Breast epithelium (tissue), 4 donors: ENCODE results near the gene MFN2. TPM values are rescaled to one million over a fixed set of nuclear protein-coding genes. Genes with fewer than 3 reads are reported as not detected.

Source experiments
- DNase-seq, 2 donors: peaks; one replicate each; pipeline ENCODE4 v3.0.0-alpha.2; 2019; ENCODE audit warnings: low spot score in 2 of 2
- H3K27ac ChIP-seq, 2 donors: fragments of 200-600 bp; sonication (generic) in 1 of 2; one replicate each; pipeline ENCODE4 v1.5.1; 2016 to 2019; ENCODE audit warnings: mild to moderate bottlenecking in 1 of 2
- H3K27me3 ChIP-seq, 2 donors: fragments of 200-600 bp; sonication (generic) in 1 of 2; one replicate each; pipeline versions ENCODE4 v1.5.1 to v1.6.0; 2017 to 2019; ENCODE audit warnings: control low read depth in 1 of 2, mild to moderate bottlenecking in 1 of 2
- H3K36me3 ChIP-seq: fragments of 200-600 bp; one replicate; pipeline ENCODE4 v1.5.1; 2019
- H3K4me1 ChIP-seq, 2 donors: fragments of 200-600 bp; sonication (generic); one replicate each; pipeline ENCODE4 v1.5.1; 2016 to 2019; ENCODE audit warnings: control low read depth in 1 of 2
- H3K4me3 ChIP-seq, 3 donors: fragments of 200-600 bp; sonication (generic); 1 replicate in 2 of 3; 2 replicates in 1 of 3; pipeline ENCODE4 v1.5.1; 2016 to 2019; ENCODE audit warnings: mild to moderate bottlenecking in 3 of 3, moderate library complexity in 2 of 3
- H3K9me3 ChIP-seq, 2 donors: fragments of 200-600 bp; sonication (generic) in 1 of 2; one replicate each; pipeline ENCODE4 v1.5.1; 2016 to 2019; ENCODE audit warnings: control low read depth in 1 of 2
- POLR2A ChIP-seq: fragments of 450-650 bp; IDR thresholded peaks from one replicate; pipeline ENCODE4 v1.6.1; 2016; ENCODE audit warnings: antibody characterized with exemption, mild to moderate bottlenecking, moderate library complexity
- POLR2AphosphoS5 ChIP-seq, 3 donors: sonication (generic); formaldehyde crosslinking; IDR thresholded peaks; one replicate each; pipeline ENCODE4 v1.6.1; 2017; ENCODE audit warnings: antibody characterized with exemption in 3 of 3
- intact Hi-C: fragments of 100-400 bp; cut with DNase I; formaldehyde crosslinking; loops from one replicate; pipeline ENCODE4 v1.15.1; 2023; ENCODE audit warnings: low total_unique reads
- total RNA-seq, 3 donors: library from RNA; depleted of rRNA; stranded (reverse); fragments of >200 nt; gene quantifications; one replicate each; pipeline ENCODE4 v1.1.0, GENCODE V29; 2016
- TF ChIP-seq, protein P1 (sequence below), 3 donors: fragments of 450-650 bp; IDR thresholded peaks; one replicate each; pipeline ENCODE4 v1.5.1; 2016 to 2017; ENCODE audit warnings: antibody characterized with exemption in 3 of 3, mild to moderate bottlenecking in 3 of 3, moderate library complexity in 3 of 3

MFN2 gene
- total RNA-seq, 3 donors from 2014 or later: 51.4 to 64.9 (median 62.1) TPM

- TF ChIP-seq, protein P1, sequence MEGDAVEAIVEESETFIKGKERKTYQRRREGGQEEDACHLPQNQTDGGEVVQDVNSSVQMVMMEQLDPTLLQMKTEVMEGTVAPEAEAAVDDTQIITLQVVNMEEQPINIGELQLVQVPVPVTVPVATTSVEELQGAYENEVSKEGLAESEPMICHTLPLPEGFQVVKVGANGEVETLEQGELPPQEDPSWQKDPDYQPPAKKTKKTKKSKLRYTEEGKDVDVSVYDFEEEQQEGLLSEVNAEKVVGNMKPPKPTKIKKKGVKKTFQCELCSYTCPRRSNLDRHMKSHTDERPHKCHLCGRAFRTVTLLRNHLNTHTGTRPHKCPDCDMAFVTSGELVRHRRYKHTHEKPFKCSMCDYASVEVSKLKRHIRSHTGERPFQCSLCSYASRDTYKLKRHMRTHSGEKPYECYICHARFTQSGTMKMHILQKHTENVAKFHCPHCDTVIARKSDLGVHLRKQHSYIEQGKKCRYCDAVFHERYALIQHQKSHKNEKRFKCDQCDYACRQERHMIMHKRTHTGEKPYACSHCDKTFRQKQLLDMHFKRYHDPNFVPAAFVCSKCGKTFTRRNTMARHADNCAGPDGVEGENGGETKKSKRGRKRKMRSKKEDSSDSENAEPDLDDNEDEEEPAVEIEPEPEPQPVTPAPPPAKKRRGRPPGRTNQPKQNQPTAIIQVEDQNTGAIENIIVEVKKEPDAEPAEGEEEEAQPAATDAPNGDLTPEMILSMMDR (IDR thresholded peaks at IDR 0.05): no peak
- TF ChIP-seq POLR2A (no peak), POLR2AphosphoS5 (IDR thresholded peaks at IDR 0.05) (no peak)
Measured at GRCh38 chr1:11977625-11978024, 2.6 kb upstream of the MFN2 start.

DNA sequence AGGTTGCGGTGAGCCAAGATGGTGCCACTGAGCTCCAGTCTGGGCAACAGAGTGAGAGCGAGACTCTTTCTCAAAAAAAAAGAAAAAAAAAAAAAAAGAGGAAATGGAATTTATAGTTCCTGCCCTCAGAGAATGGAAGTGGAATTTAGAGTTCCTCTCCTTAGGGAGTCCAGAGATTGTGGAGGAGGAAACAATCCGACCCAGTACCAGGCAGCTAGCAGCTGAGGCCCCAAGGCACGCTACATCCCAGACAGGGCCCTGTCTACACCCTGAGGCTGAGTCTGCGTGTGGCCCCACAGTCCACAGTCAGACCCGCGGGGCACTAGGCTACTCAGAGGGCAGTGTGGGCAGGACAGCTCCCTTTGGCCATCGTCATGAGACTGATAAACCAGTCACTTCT, 1.9 kb upstream of the MFN2 start:
- intact Hi-C loops: no loop called here
- H3K36me3 ChIP-seq: no peaks in the 10 kb centered on the region
- no peak overlapping the region for H3K27ac ChIP-seq
- no peak for DNase-seq
- H3K27me3 ChIP-seq: no peaks in the 10 kb centered on the region
- no peak overlapping the region for H3K4me3 ChIP-seq
- peaks cover 2 to 10% of the 10 kb centered on the region in 2 donors for H3K4me1 ChIP-seq
- TF ChIP-seq, protein P1 (IDR thresholded peaks at IDR 0.05): no peak
- TF ChIP-seq POLR2AphosphoS5 (IDR thresholded peaks at IDR 0.05): no peak
- no peak for TF ChIP-seq POLR2A
- no peaks in the 10 kb centered on the region for H3K9me3 ChIP-seq

More at GRCh38 chr1:11977625-11978024, 2.6 kb upstream of the MFN2 start:
- DNase-seq: no peak
- no peak overlapping the region for H3K4me3 ChIP-seq
- H3K4me1 ChIP-seq: peaks cover 2 to 10% of the 10 kb centered on the region in 2 donors
- intact Hi-C loops: no loop called here
- no peaks in the 10 kb centered on the region for H3K9me3 ChIP-seq
- no peak overlapping the region for H3K27ac ChIP-seq
- H3K36me3 ChIP-seq: no peaks in the 10 kb centered on the region
- H3K27me3 ChIP-seq: no peaks in the 10 kb centered on the region

- H3K4me1 ChIP-seq: peaks cover 2 to 10% of the 10 kb centered on the region in 2 donors
- H3K27me3 ChIP-seq: no peaks in the 10 kb centered on the region
- peak overlapping the region; percentile 96 to 97 (median 97) for H3K4me3 ChIP-seq
- H3K36me3 ChIP-seq: no peaks in the 10 kb centered on the region
- intact Hi-C loops: no loop called here
- no peaks in the 10 kb centered on the region for H3K9me3 ChIP-seq
- peak overlapping the region; percentile 94 to 98 for H3K27ac ChIP-seq
- TF ChIP-seq, protein P1 (IDR thresholded peaks at IDR 0.05): no peak
- TF ChIP-seq POLR2AphosphoS5 (IDR thresholded peaks at IDR 0.05) (no peak), POLR2A (no peak)
- peak in 1 of 2 donors; percentile 44 for DNase-seq
Measured at GRCh38 chr1:11979028-11979850, 1.0 kb upstream of the MFN2 start.

DNA sequence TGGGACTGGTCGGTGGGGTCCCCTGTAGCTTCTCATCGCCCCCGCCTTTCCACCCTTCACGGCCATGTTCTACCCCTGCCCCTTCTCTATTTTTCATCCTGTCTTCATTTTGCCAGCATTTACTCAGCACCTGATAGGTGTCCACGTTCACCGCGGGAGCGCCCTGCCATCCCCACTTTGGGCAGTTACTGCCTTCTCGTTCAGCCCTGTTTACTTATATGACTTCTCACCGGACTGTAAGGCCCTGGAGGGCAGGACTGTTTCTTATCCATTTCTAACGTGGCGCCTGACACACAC, 380 bp downstream of the MFN2 start:
- no peaks in the 10 kb centered on the region for H3K36me3 ChIP-seq
- peak overlapping the region; percentile 96 to 97 (median 97) for H3K4me3 ChIP-seq
- peaks cover 2 to 10% of the 10 kb centered on the region in 2 donors for H3K4me1 ChIP-seq
- H3K9me3 ChIP-seq: no peaks in the 10 kb centered on the region
- TF ChIP-seq POLR2A (no peak), POLR2AphosphoS5 (IDR thresholded peaks at IDR 0.05) (no peak)
- TF ChIP-seq, protein P1 (IDR thresholded peaks at IDR 0.05): no peak
- H3K27me3 ChIP-seq: no peaks in the 10 kb centered on the region
- no peak for DNase-seq
- peak overlapping the region; percentile 94 to 98 for H3K27ac ChIP-seq
- intact Hi-C loops: no loop called here

DNA sequence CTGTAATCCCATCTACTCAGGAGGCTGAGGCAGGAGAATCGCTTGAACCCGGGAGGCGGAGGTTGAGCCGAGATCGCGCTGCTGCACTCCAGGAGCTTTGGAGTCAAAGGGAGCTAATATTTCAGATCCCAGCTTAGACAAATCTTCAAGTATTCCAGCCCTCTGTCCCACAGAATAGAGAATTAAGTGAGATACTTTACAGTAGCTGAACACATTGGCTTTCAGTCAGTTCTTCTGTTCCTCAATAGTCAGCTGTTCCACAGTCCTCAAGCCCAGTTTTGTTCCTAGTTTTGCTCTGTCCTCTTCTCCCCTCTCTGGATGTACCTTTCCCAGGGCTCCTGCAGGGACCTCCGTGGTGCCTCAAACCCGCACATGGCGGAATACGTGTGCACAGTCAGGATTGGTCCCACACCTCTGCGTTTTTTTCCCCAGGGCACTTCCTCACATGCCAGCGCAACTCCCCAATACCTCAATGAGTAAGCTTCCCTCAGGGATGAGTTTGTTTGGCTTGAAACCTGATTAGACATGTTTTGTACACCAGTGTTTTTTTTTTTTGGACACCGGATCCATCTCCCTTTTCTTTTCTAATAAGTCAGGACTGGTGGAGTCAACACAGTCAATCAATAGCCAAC, 1.2 kb downstream of the MFN2 start:
- Histone ChIP-seq H3K4me1 (peaks cover 2 to 10% of the 10 kb centered on the region in 2 donors), H3K4me3 (peak overlapping the region in 2 of 3 donors; percentile 96 to 97)
- intact Hi-C loops: no loop called here

More for the DNA sequence above, 1.2 kb downstream of the MFN2 start:
- Histone ChIP-seq H3K27ac (peak overlapping the region; percentile 94 to 98), H3K27me3 (no peaks in the 10 kb centered on the region), H3K36me3 (no peaks in the 10 kb centered on the region), H3K9me3 (no peaks in the 10 kb centered on the region)
- no peak for DNase-seq
- TF ChIP-seq, protein P1 (IDR thresholded peaks at IDR 0.05): no peak
- TF ChIP-seq POLR2AphosphoS5 (IDR thresholded peaks at IDR 0.05) (no peak), POLR2A (no peak)
